BJ (cell line): ENCODE data around the gene LRRC46. TPM values are rescaled to one million over a fixed set of nuclear protein-coding genes. Genes with fewer than 3 reads are reported as not detected.

ENCODE experiments used
- CTCF ChIA-PET: fragments of 350-600 bp; formaldehyde crosslinking; extraction: SDS; loops from one replicate; lab custom pipeline; 2021; ENCODE audit warnings: antibody characterized with exemption, inconsistent platforms; lab: Yijun Ruan, JAX
- POLR2A ChIA-PET: fragments of 300-600 bp; sonication (Branson Sonifier 250); formaldehyde crosslinking; extraction: SDS; loops from one replicate; lab custom pipeline; 2021; ENCODE audit warnings: antibody characterized with exemption; lab: Charles Lee
- DNase-seq: peaks from one replicate; pipeline ENCODE4 v3.0.0-alpha.2; 2011; ENCODE audit warnings: low read depth
- H3K27me3 ChIP-seq: 2 replicates; pipeline ENCODE4 v1.6.0; 2011; ENCODE audit warnings: low read length; ENCODE audit not compliant: control insufficient read depth, insufficient read depth
- H3K36me3 ChIP-seq: 2 replicates; pipeline ENCODE4 v1.5.1; 2011; ENCODE audit warnings: low read length; ENCODE audit not compliant: control insufficient read depth, insufficient read depth
- H3K4me3 ChIP-seq: 2 replicates; pipeline ENCODE4 v1.5.1; 2011; ENCODE audit warnings: low read depth, mild to moderate bottlenecking, control low read depth, low read length
- CTCF ChIP-seq: IDR thresholded peaks from 2 replicates; pipeline ENCODE4 v1.5.1; 2011; ENCODE audit warnings: low read depth, mild to moderate bottlenecking, control low read depth, inconsistent platforms, low read length, moderate library complexity; ENCODE audit not compliant: insufficient read depth
- polyA plus RNA-seq: library from polyadenylated mRNA; depleted of rRNA; stranded (reverse); fragments of >200 nt; gene quantifications from 2 replicates; pipeline ENCODE4 v1.2.3, GENCODE V29; 2011

LRRC46 gene
- polyA plus RNA-seq, 1 experiment, result 0.58 TPM

GRCh38 chr17:47873200-47874090, 42.0 kb downstream of the LRRC46 start:
- ChIA-PET POLR2A (no interaction called here), CTCF (interaction anchor here (1.1 to 2.1 kb wide), 3 partner anchors 9 to 33 kb away, joined by 3 to 4 read pairs (median 4); partner anchors contain the start of gene SCRN2)
- peaks cover 14% of the 10 kb centered on the region for H3K27me3 ChIP-seq
- no peak for TF ChIP-seq CTCF
- no peaks in the 10 kb centered on the region for H3K36me3 ChIP-seq
- DNase-seq, result no peak
- no peak overlapping the region for H3K4me3 ChIP-seq

GRCh38 chr17:47875011-47875985, 43.8 kb downstream of the LRRC46 start:
- H3K4me3 ChIP-seq, result no peak overlapping the region
- no peak for DNase-seq
- no peaks in the 10 kb centered on the region for H3K36me3 ChIP-seq
- H3K27me3 ChIP-seq, result peaks cover 10% of the 10 kb centered on the region
- POLR2A ChIA-PET, result no interaction called here
- TF ChIP-seq CTCF, result no peak
- CTCF ChIA-PET, result interaction anchor here (1.1 to 2.7 kb wide), 3 partner anchors 9 to 32 kb away, joined by 3 to 13 read pairs (median 6); no protein-coding TSS in a partner anchor

- DNase-seq, result no peak
- CTCF ChIA-PET, result no interaction called here
- POLR2A ChIA-PET, result no interaction called here
- peaks cover 5% of the 10 kb centered on the region; the same call in 1 of the 2 replicates for H3K27me3 ChIP-seq
- H3K36me3 ChIP-seq, result no peaks in the 10 kb centered on the region
- no peak for TF ChIP-seq CTCF
- no peak overlapping the region for H3K4me3 ChIP-seq
Observed at GRCh38 chr17:47877368-47878034, 46.0 kb downstream of the LRRC46 start.

- DNase-seq, result no peak
- CTCF ChIA-PET, result interaction anchor here (0.6 to 17.5 kb wide), 2 partner anchors 8 to 35 kb away, joined by 3 to 875 read pairs; partner anchors contain the start of genes SCRN2 and SP6
Observed at GRCh38 chr17:47878203-47879027, 46.9 kb downstream of the LRRC46 start.

More at GRCh38 chr17:47878203-47879027, 46.9 kb downstream of the LRRC46 start:
- no peak for TF ChIP-seq CTCF
- no peaks in the 10 kb centered on the region for H3K36me3 ChIP-seq
- POLR2A ChIA-PET, result no interaction called here
- peaks cover 1% of the 10 kb centered on the region; the same call in 1 of the 2 replicates for H3K27me3 ChIP-seq
- H3K4me3 ChIP-seq, result no peak overlapping the region
